Naive thymus-derived CD4-positive, alpha-beta T cell (primary cell): ENCODE data around the gene ADIPOQ. TPM values are rescaled to one million over a fixed set of nuclear protein-coding genes. Genes with fewer than 3 reads are reported as not detected.
A peak's percentile ranks its signal among the peaks of the same experiment; 100 is the strongest.

Source experiments
- ATAC-seq: fragments of 150-1000 bp; cut with Tn5 transposase; 2 replicates; pipeline ENCODE4 v1.10.0; 2021; ENCODE audit warnings: mild to moderate bottlenecking, moderate library complexity
- CTCF ChIA-PET: fragments of 350-600 bp; sonication (Branson Sonifier 250); formaldehyde crosslinking; loops from one replicate; lab custom pipeline; 2021; ENCODE audit warnings: antibody characterized with exemption; lab: Charles Lee
- POLR2A ChIA-PET: fragments of 350-600 bp; sonication (Branson Sonifier 250); formaldehyde crosslinking; loops from one replicate; lab custom pipeline; 2021; ENCODE audit warnings: antibody characterized with exemption, inconsistent platforms; lab: Charles Lee
- DNase-seq, 9 donors: peaks; one replicate each; pipeline versions ENCODE4 v3.0.0 to v3.0.0-alpha.2; 2020 to 2022; ENCODE audit warnings: mixed read lengths in 1 of 9
- H3K27ac ChIP-seq: one replicate; pipeline ENCODE4 v1.7.0; 2013; ENCODE audit warnings: mild to moderate bottlenecking, low read depth, low read length, moderate library complexity
- H3K27me3 ChIP-seq, 2 donors: one replicate each; pipeline ENCODE4 v1.7.0; 2013; ENCODE audit warnings: low read length in 2 of 2, mild to moderate bottlenecking in 2 of 2, moderate library complexity in 2 of 2; ENCODE audit not compliant: control insufficient read depth in 2 of 2, insufficient read depth in 2 of 2
- H3K36me3 ChIP-seq, 3 experiments: 1 replicate in 2 of 3; 2 replicates in 1 of 3; pipeline ENCODE4 v1.7.0; 2013; ENCODE audit warnings: low read length in 3 of 3, mild to moderate bottlenecking in 3 of 3, moderate library complexity in 1 of 3; ENCODE audit not compliant: insufficient read depth in 3 of 3, control insufficient read depth in 2 of 3
- H3K4me1 ChIP-seq, 2 donors: one replicate each; pipeline ENCODE4 v1.7.0; 2013; ENCODE audit warnings: low read length in 2 of 2, mild to moderate bottlenecking in 2 of 2, moderate library complexity in 1 of 2; ENCODE audit not compliant: control insufficient read depth in 2 of 2, insufficient read depth in 2 of 2
- H3K4me3 ChIP-seq: 2 replicates; pipeline ENCODE4 v1.7.0; 2013; ENCODE audit warnings: mild to moderate bottlenecking, low read length
- H3K9me3 ChIP-seq, 3 experiments: 1 replicate in 2 of 3; 2 replicates in 1 of 3; pipeline ENCODE4 v1.7.0; 2013; ENCODE audit warnings: low read length in 3 of 3; ENCODE audit not compliant: control insufficient read depth in 2 of 3
- H3K27ac Mint-ChIP-seq, 9 donors: one replicate each; pipeline ENCODE4 v1.8.0; 2020 to 2022; ENCODE audit warnings: mixed read lengths in 9 of 9, mild to moderate bottlenecking in 8 of 9, moderate library complexity in 5 of 9, inconsistent platforms in 2 of 9
- H3K27me3 Mint-ChIP-seq, 5 donors: one replicate each; pipeline ENCODE4 v1.8.0; 2021 to 2022; ENCODE audit warnings: mixed read lengths in 5 of 5, mild to moderate bottlenecking in 1 of 5
- H3K36me3 Mint-ChIP-seq, 5 donors: one replicate each; pipeline ENCODE4 v1.8.0; 2020 to 2022; ENCODE audit warnings: mixed read lengths in 5 of 5, mild to moderate bottlenecking in 3 of 5, inconsistent platforms in 1 of 5
- H3K4me1 Mint-ChIP-seq, 7 donors: one replicate each; pipeline ENCODE4 v1.8.0; 2020 to 2022; ENCODE audit warnings: mixed read lengths in 7 of 7, mild to moderate bottlenecking in 3 of 7, inconsistent platforms in 1 of 7
- H3K4me3 Mint-ChIP-seq, 10 donors: one replicate each; pipeline ENCODE4 v1.8.0; 2020 to 2022; ENCODE audit warnings: mild to moderate bottlenecking in 10 of 10, mixed read lengths in 10 of 10, moderate library complexity in 6 of 10, inconsistent platforms in 2 of 10
- H3K9me3 Mint-ChIP-seq, 11 donors: one replicate each; pipeline ENCODE4 v1.8.0; 2020 to 2022; ENCODE audit warnings: mixed read lengths in 11 of 11, mild to moderate bottlenecking in 4 of 11, inconsistent platforms in 1 of 11, moderate library complexity in 1 of 11
- intact Hi-C, 2 donors: fragments of 100-400 bp; cut with micrococcal nuclease; formaldehyde crosslinking; loops; one replicate each; pipeline ENCODE4 v1.15.1; 2023
- polyA plus RNA-seq, 2 donors: library from polyadenylated mRNA; unstranded; fragments of 300-500 nt; fragmentation: Illumina TruSeq; gene quantifications; one replicate each; pipeline ENCODE4 v1.2.3, GENCODE V29; 2021
- total RNA-seq, 6 experiments: library from RNA in 5 of 6; stranded (reverse) in 5 of 6; gene quantifications; 1 replicate in 5 of 6; 2 replicates in 1 of 6; pipeline ENCODE4 v1.2.3 and lab custom pipeline; 2021 to 2026

Gene ADIPOQ
- total and polyA plus RNA-seq, 7 experiments from 2014 or later = not detected

DNA sequence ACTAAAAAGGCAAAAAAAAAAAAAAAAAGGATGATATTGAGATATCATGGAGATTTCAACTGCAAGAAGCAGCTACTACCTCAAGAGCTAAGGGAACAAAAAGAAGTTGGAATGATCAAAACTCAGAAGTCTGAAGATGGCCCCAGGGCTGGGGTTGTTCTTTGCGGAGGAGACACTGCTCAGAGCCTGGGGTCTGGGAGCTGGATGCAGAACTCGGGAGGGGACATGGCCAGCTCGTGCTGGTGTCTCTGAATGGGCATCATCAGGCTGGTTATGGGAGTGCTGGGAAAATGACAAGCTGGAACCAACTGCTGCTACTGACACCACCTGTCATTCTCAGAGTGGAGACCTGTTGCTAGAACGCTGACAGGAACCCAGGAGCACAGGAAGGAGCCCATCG, 14.2 kb upstream of the ADIPOQ start:
- Mint-ChIP-seq H3K4me3 (peak overlapping the region in 8 of 10 donors; percentile 17 to 77 (median 52)), H3K27ac (no peak overlapping the region), H3K36me3 (no peaks in the 10 kb centered on the region), H3K27me3 (peaks cover 45 to 72% (median 54%) of the 10 kb centered on the region in 5 donors), H3K9me3 (no peaks in the 10 kb centered on the region), H3K4me1 (peaks cover 15 to 24% (median 20%) of the 10 kb centered on the region in 7 donors)
- Histone ChIP-seq H3K27me3 (peaks cover 0 to 22% of the 10 kb centered on the region in 2 donors), H3K27ac (no peak overlapping the region), H3K9me3 (no peaks in the 10 kb centered on the region), H3K4me1 (peaks cover 6 to 21% of the 10 kb centered on the region in 2 donors), H3K36me3 (no peaks in the 10 kb centered on the region), H3K4me3 (no peak overlapping the region)
- ChIA-PET POLR2A (interaction anchor here (0.5 to 4.3 kb wide), 6 partner anchors 22 to 244 kb away, joined by 3 to 39 read pairs (median 6); partner anchors contain the start of genes EIF4A2 and RFC4), CTCF (interaction anchor here (0.8 to 2.8 kb wide), 2 partner anchors 21 to 212 kb away, joined by 4 to 15 read pairs; no protein-coding TSS in a partner anchor)
- intact Hi-C loops = loop anchor here (5.0 to 10.0 kb wide), 2 partner anchors 854 to 891 kb away; partner anchors contain the start of gene TRA2B (in 1 of the 2)
- DNase-seq = no peak
- ATAC-seq = no peak

DNA sequence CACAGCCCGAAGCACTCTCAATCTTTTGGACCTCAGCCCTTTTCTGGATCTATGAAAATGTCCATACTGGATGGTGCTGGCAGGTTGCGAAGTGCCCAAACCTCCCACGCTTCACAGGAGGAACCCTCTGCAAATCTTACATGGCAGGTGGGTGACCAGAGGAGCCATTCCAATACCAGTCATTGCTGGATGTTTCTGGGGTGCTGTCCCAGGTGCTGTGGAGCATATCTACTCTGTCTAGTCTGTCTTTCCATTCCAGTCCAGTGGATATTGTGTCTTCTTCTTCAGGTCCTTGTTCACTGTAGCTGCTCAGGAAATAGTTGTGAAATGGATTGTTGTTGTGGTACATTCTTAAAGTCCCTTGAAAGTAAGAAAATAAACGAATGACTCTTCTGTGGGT, 10.7 kb upstream of the ADIPOQ start:
- H3K4me3 Mint-ChIP-seq = no peak overlapping the region
- DNase-seq (no peak), ATAC-seq (no peak)
- Histone ChIP-seq H3K27me3 (peaks cover 0 to 9% of the 10 kb centered on the region in 2 donors), H3K9me3 (no peaks in the 10 kb centered on the region), H3K27ac (no peak overlapping the region), H3K4me3 (no peak overlapping the region), H3K4me1 (peaks cover 0 to 9% of the 10 kb centered on the region in 2 donors), H3K36me3 (no peaks in the 10 kb centered on the region)
- H3K27me3 Mint-ChIP-seq = peaks cover 31 to 71% (median 35%) of the 10 kb centered on the region in 5 donors
- H3K36me3 Mint-ChIP-seq = no peaks in the 10 kb centered on the region
- peaks cover 2 to 8% (median 6%) of the 10 kb centered on the region in 7 donors for H3K4me1 Mint-ChIP-seq
- POLR2A ChIA-PET = no interaction called here
- no peaks in the 10 kb centered on the region for H3K9me3 Mint-ChIP-seq
- CTCF ChIA-PET = no interaction called here
- H3K27ac Mint-ChIP-seq = no peak overlapping the region
- intact Hi-C loops = no loop called here

DNA sequence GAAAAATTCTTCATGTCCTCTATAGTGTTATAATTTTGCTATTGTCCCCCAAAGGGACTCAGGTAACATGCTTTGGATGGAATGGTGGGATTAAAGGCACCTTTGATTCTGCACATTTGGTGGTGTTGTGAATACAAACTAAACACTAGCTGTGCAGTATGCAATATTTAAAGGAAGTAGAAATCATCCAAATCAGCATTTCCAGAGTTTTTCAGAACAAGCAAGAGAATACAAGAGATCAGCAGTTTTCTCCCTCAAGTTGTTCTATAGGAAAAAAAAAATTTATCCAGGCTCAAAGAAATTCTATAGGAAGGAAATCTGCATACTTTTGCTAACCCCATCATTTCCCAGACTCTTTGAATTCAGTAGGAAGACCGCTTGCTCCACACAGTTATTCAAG, 10.2 kb upstream of the ADIPOQ start:
- Mint-ChIP-seq H3K27ac (no peak overlapping the region), H3K9me3 (no peaks in the 10 kb centered on the region), H3K4me3 (no peak overlapping the region), H3K27me3 (peaks cover 31 to 71% (median 35%) of the 10 kb centered on the region in 5 donors), H3K4me1 (peaks cover 2 to 8% (median 5%) of the 10 kb centered on the region in 7 donors), H3K36me3 (no peaks in the 10 kb centered on the region)
- intact Hi-C loops = no loop called here
- Histone ChIP-seq H3K4me3 (no peak overlapping the region), H3K9me3 (no peaks in the 10 kb centered on the region), H3K4me1 (peaks cover 0 to 9% of the 10 kb centered on the region in 2 donors), H3K27ac (no peak overlapping the region), H3K27me3 (peaks cover 0 to 9% of the 10 kb centered on the region in 2 donors), H3K36me3 (no peaks in the 10 kb centered on the region)
- CTCF ChIA-PET = no interaction called here
- POLR2A ChIA-PET = no interaction called here
- DNase-seq = no peak
- no peak for ATAC-seq

DNA sequence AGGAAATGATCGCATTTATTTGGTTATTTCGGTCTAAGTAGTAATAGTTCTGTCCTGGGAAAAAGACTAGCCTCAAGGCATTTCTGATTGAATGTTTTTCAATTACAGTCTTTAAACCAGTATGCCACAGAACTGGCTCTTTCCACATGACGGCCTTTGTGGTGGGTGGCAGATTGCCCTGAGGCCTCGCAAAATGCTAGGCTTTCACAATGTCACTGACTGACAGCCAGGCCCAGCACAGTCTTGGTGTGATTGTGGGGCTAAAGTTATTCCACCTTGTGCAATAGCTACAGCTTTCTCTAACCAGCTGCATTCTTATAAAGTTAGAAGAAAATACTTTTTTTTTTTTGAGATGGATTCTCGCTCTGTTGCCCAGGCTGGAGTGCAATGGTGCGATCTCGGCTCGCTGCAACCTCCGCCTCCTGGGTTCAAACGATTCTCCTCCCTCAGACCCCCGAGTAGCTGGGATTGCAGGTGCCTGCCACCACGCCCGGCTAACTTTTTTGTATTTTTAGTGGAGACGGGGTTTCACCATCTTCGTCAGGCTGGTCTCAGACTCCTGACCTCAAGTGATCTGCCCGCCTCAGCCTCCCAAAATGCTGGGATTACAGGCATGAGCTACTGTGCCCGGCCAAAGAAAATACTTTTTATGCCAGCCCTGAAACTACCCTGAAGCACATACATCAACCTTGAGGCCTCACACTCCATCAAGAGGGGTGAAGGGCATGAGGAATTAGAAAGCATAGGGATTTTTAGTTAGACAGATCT, 2.5 kb upstream of the ADIPOQ start:
- Mint-ChIP-seq H3K27me3 (peaks cover 0 to 28% (median 4%) of the 10 kb centered on the region in 5 donors), H3K27ac (no peak overlapping the region), H3K4me3 (no peak overlapping the region), H3K4me1 (no peaks in the 10 kb centered on the region), H3K36me3 (no peaks in the 10 kb centered on the region), H3K9me3 (no peaks in the 10 kb centered on the region)
- POLR2A ChIA-PET = interaction anchor here (0.6 kb wide), 1 partner anchor 197 kb away, joined by 3 read pairs; no protein-coding TSS in a partner anchor
- H3K4me3 ChIP-seq = no peak overlapping the region
- no peaks in the 10 kb centered on the region for H3K4me1 ChIP-seq
- intact Hi-C loops = no loop called here
- ATAC-seq (no peak), DNase-seq (no peak)
- H3K27me3 ChIP-seq = no peaks in the 10 kb centered on the region
- no peaks in the 10 kb centered on the region for H3K36me3 ChIP-seq
- CTCF ChIA-PET = no interaction called here
- H3K9me3 ChIP-seq = no peaks in the 10 kb centered on the region
- H3K27ac ChIP-seq = no peak overlapping the region

DNA sequence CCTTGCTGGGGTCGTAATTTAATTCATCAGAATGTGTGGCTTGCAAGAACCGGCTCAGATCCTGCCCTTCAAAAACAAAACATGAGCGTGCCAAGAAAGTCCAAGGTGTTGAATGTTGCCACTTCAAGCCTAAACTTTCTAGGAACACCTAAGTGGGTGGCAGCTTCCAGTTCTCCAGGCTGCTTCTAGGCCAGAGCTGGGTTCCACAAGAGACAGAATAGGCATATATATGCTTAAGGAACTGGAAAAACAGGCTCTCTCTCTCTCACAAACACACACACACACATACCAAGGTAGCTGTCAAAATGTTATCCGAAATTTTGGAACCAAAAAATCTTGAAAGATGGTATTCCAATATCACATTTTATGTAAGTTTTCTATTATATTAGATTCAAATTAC, 890 bp upstream of the ADIPOQ start:
- Histone ChIP-seq H3K4me3 (no peak overlapping the region), H3K9me3 (no peaks in the 10 kb centered on the region), H3K4me1 (no peaks in the 10 kb centered on the region), H3K27ac (no peak overlapping the region), H3K27me3 (no peaks in the 10 kb centered on the region), H3K36me3 (no peaks in the 10 kb centered on the region)
- H3K4me1 Mint-ChIP-seq = peaks cover 0 to 1% (median 0%) of the 10 kb centered on the region in 7 donors
- no peak overlapping the region for H3K27ac Mint-ChIP-seq
- no peaks in the 10 kb centered on the region for H3K36me3 Mint-ChIP-seq
- no peak for ATAC-seq
- H3K27me3 Mint-ChIP-seq = peaks cover 0 to 35% (median 11%) of the 10 kb centered on the region in 5 donors
- ChIA-PET CTCF (interaction anchor here (1.3 kb wide), 1 partner anchor 323 kb away, joined by 8 read pairs; no protein-coding TSS in a partner anchor), POLR2A (interaction anchor here (1.1 kb wide), 1 partner anchor 11 kb away, joined by 3 read pairs; no protein-coding TSS in a partner anchor)
- no peak for DNase-seq
- no peaks in the 10 kb centered on the region for H3K9me3 Mint-ChIP-seq
- H3K4me3 Mint-ChIP-seq = no peak overlapping the region
- intact Hi-C loops = no loop called here

DNA sequence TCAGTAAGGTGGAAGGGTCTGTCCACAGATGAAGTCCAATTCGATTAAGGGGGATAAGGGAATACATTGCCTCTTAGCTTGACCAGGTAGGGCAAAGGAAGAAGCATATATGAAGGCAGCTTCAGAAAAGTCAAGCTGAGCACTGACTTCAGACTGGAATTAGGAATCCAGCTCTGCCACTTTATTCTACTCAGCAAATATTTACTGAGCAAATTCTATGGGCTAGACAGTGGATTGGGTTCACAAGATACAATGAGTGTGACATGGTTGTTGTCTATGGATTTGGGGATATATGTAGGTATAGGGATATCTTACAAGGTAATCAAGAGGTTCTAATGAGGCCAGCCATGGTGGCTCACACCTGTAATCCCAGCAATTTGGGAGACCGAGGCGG, 526 bp downstream of the ADIPOQ start:
- Mint-ChIP-seq H3K36me3 (no peaks in the 10 kb centered on the region), H3K4me1 (peaks cover 0 to 5% (median 0%) of the 10 kb centered on the region in 7 donors), H3K27ac (no peak overlapping the region), H3K4me3 (no peak overlapping the region), H3K9me3 (no peaks in the 10 kb centered on the region), H3K27me3 (peaks cover 0 to 34% (median 11%) of the 10 kb centered on the region in 5 donors)
- Histone ChIP-seq H3K27me3 (no peaks in the 10 kb centered on the region), H3K9me3 (no peaks in the 10 kb centered on the region), H3K4me1 (no peaks in the 10 kb centered on the region), H3K36me3 (no peaks in the 10 kb centered on the region), H3K4me3 (no peak overlapping the region), H3K27ac (no peak overlapping the region)
- no peak for ATAC-seq
- no peak for DNase-seq
- ChIA-PET CTCF (no interaction called here), POLR2A (no interaction called here)
- intact Hi-C loops = no loop called here
